ENCODE results near the gene MAP1LC3C. TPM values are rescaled to one million over a fixed set of nuclear protein-coding genes. Genes with fewer than 3 reads are reported as not detected.

Gene MAP1LC3C
- total RNA-seq, 4 donors from 2014 or later: 0.85 to 6.7 TPM; not detected in 2

- Histone ChIP-seq H3K4me3 (no peak overlapping the region), H3K27ac (no peak overlapping the region), H3K9me3 (no peaks in the 10 kb centered on the region), H3K4me1 (no peaks in the 10 kb centered on the region), H3K27me3 (no peaks in the 10 kb centered on the region), H3K36me3 (no peaks in the 10 kb centered on the region)
- 62 to 70% methylated on average over 10 of the region's 10 CpGs for WGBS, 2 donors
- intact Hi-C loops (cut with DNase I): loop anchor here (10.0 kb wide), 2 partner anchors 81 to 371 kb away; no protein-coding TSS in a partner anchor
- no peak for DNase-seq
- TF ChIP-seq CTCF (IDR thresholded peaks at IDR 0.05) (peak in 3 of 6 experiments; percentile 18 to 46 (median 21)), POLR2A (IDR thresholded peaks at IDR 0.05) (no peak)
Measured at GRCh38 chr1:241985787-241986186, 13.1 kb downstream of the MAP1LC3C start.

- H3K9me3 ChIP-seq: no peaks in the 10 kb centered on the region
- TF ChIP-seq POLR2A (IDR thresholded peaks at IDR 0.05): no peak
- no peak for TF ChIP-seq CTCF (IDR thresholded peaks at IDR 0.05)
- H3K27me3 ChIP-seq: no peaks in the 10 kb centered on the region
- intact Hi-C loops (cut with DNase I): loop anchor here (10.0 kb wide), 2 partner anchors 75 to 365 kb away; no protein-coding TSS in a partner anchor
- H3K27ac ChIP-seq: no peak overlapping the region
- no peaks in the 10 kb centered on the region for H3K4me1 ChIP-seq
- H3K36me3 ChIP-seq: no peaks in the 10 kb centered on the region
- H3K4me3 ChIP-seq: no peak overlapping the region
- no peak for DNase-seq
- WGBS, 2 donors: 45 to 64% methylated on average over 1 of the region's 1 CpG
Measured at GRCh38 chr1:241979926-241980325, 19.0 kb downstream of the MAP1LC3C start.

GRCh38 chr1:241979071-241979470, 19.8 kb downstream of the MAP1LC3C start:
- WGBS, 2 donors: 90% methylated on average over 17 to 18 of the region's 18 CpGs
- intact Hi-C loops (cut with DNase I): no loop called here

GRCh38 chr1:241976229-241976628, 22.7 kb downstream of the MAP1LC3C start:
- 61 to 68% methylated on average over 6 of the region's 6 CpGs for WGBS, 2 donors
- TF ChIP-seq CTCF (IDR thresholded peaks at IDR 0.05) (no peak), POLR2A (IDR thresholded peaks at IDR 0.05) (no peak)
- intact Hi-C loops (cut with DNase I): no loop called here
- DNase-seq: no peak
- no peaks in the 10 kb centered on the region for H3K36me3 ChIP-seq
- H3K27ac ChIP-seq: no peak overlapping the region
- no peak overlapping the region for H3K4me3 ChIP-seq
- H3K27me3 ChIP-seq: no peaks in the 10 kb centered on the region
- H3K4me1 ChIP-seq: no peaks in the 10 kb centered on the region
- H3K9me3 ChIP-seq: no peaks in the 10 kb centered on the region

More at GRCh38 chr1:241979071-241979470, 19.8 kb downstream of the MAP1LC3C start:
- Histone ChIP-seq H3K4me3 (no peak overlapping the region), H3K27ac (no peak overlapping the region), H3K27me3 (no peaks in the 10 kb centered on the region), H3K4me1 (no peaks in the 10 kb centered on the region), H3K36me3 (no peaks in the 10 kb centered on the region), H3K9me3 (no peaks in the 10 kb centered on the region)
- no peak for DNase-seq
- TF ChIP-seq CTCF (IDR thresholded peaks at IDR 0.05) (no peak), POLR2A (IDR thresholded peaks at IDR 0.05) (no peak)

GRCh38 chr1:241972703-241973369, 26.1 kb downstream of the MAP1LC3C start:
- DNase-seq: no peak
- intact Hi-C loops (cut with DNase I): no loop called here
- Histone ChIP-seq H3K4me1 (no peaks in the 10 kb centered on the region), H3K36me3 (no peaks in the 10 kb centered on the region), H3K27me3 (no peaks in the 10 kb centered on the region), H3K9me3 (no peaks in the 10 kb centered on the region), H3K4me3 (no peak overlapping the region), H3K27ac (no peak overlapping the region)
- no peak for TF ChIP-seq POLR2A (IDR thresholded peaks at IDR 0.05)
- WGBS, 2 donors: 57% methylated on average over 6 of the region's 6 CpGs

All from esophagus squamous epithelium (tissue), 5 donors.